NT2/D1 (cell line): ENCODE results near the gene VN1R5.

Experiments used
- SUZ12 ChIP-seq: IDR thresholded peaks from 2 replicates; pipeline ENCODE4 v1.6.1; 2011; ENCODE audit not compliant: insufficient read length, insufficient read depth; ENCODE audit errors: extremely low read depth
- YY1 ChIP-seq: IDR thresholded peaks from 2 replicates; pipeline ENCODE4 v1.6.1; 2011; ENCODE audit not compliant: insufficient read length, insufficient read depth
- ZNF274 ChIP-seq: IDR thresholded peaks from 2 replicates; pipeline ENCODE4 v1.6.1; 2011; ENCODE audit warnings: mild to moderate bottlenecking, low read depth, low read length

- TF ChIP-seq YY1 (no peak), ZNF274 (no peak), SUZ12 (no peak)
Observed at GRCh38 chr1:247268390-247269045, 12.6 kb downstream of the VN1R5 start.
